GM12874 (cell line): ENCODE measurements around the gene RBM34.

Source experiments
- TF ChIP-seq, protein P1 (sequence below): IDR thresholded peaks from 2 replicates; pipeline ENCODE4 v1.5.1; 2011; ENCODE audit warnings: low read depth, mild to moderate bottlenecking, control low read depth, low read length, moderate library complexity; ENCODE audit not compliant: insufficient read depth

The RBM34 gene

DNA sequence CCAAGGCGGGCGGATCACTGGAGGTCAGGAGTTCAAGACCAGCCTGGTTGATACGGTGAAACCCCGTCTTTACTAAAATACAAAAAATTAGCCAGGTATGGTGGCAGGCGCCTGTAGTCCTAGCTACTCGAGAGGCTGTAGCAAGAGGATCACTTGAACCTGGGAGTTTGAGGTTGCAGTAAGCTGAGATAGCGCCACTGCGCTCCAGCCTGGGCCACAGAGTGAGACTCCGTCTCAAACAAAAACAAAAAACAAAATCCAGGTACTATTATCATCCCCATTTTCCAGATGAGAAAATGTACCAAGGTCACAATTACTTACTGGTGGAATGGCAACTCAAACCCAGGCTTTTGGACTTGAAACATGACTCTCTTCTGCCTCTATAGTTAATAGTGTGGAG is 36.9 kb downstream of the RBM34 start:
- TF ChIP-seq, protein P1, sequence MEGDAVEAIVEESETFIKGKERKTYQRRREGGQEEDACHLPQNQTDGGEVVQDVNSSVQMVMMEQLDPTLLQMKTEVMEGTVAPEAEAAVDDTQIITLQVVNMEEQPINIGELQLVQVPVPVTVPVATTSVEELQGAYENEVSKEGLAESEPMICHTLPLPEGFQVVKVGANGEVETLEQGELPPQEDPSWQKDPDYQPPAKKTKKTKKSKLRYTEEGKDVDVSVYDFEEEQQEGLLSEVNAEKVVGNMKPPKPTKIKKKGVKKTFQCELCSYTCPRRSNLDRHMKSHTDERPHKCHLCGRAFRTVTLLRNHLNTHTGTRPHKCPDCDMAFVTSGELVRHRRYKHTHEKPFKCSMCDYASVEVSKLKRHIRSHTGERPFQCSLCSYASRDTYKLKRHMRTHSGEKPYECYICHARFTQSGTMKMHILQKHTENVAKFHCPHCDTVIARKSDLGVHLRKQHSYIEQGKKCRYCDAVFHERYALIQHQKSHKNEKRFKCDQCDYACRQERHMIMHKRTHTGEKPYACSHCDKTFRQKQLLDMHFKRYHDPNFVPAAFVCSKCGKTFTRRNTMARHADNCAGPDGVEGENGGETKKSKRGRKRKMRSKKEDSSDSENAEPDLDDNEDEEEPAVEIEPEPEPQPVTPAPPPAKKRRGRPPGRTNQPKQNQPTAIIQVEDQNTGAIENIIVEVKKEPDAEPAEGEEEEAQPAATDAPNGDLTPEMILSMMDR: no peak

DNA sequence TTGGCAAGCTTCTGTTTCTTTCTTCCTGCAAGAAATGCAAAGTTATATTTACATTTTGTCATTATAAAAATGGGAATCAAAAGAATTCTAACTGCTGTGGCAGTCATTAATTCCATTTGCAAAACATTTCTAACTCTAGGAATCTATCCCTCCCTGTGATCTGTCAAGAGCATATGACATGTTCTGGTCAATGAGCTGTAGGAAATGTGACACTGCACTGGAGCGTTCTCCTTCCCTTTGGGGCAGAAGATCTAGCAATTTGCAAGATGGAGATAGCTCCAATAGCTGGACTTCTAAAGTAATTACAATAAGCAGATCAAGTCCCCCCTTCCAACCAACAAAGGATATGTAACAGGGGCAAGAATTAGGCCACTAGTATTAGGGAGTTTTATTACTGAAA is 38.7 kb downstream of the RBM34 start:
- TF ChIP-seq, protein P1: no peak

DNA sequence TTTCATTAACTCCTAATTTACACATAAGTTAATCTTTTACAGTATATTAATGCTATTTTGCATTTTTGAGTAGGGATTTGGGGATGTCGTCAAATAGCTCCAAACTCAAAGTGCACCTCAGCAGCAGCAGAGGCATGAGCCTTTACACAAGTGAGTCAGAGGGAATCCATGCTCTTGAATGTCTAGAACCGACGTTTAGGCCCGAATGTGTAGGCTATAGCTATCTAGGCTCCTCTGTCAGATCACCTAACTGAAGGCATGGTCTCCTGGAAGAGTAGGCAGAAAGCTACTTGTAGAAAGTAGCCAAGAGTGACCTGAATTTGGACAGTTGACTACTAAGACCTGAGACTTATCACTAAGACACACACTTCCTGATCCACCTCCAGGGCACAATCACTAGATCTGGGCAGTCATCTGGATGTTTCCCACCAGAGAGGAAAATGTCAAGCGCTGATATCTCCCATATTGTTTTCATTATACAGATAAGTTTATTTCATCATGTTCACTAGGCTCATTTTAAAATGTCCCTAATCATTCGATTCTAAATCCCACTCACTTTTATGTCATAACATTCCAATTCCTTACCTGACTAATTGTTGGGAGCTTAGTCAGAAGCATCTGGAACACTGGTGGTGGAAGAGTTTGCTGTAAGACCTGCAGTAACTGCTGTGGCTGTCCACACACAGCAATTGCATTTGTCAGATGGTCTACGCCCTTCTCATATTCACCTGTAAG is 47.7 kb downstream of the RBM34 start:
- TF ChIP-seq, protein P1: no peak

DNA sequence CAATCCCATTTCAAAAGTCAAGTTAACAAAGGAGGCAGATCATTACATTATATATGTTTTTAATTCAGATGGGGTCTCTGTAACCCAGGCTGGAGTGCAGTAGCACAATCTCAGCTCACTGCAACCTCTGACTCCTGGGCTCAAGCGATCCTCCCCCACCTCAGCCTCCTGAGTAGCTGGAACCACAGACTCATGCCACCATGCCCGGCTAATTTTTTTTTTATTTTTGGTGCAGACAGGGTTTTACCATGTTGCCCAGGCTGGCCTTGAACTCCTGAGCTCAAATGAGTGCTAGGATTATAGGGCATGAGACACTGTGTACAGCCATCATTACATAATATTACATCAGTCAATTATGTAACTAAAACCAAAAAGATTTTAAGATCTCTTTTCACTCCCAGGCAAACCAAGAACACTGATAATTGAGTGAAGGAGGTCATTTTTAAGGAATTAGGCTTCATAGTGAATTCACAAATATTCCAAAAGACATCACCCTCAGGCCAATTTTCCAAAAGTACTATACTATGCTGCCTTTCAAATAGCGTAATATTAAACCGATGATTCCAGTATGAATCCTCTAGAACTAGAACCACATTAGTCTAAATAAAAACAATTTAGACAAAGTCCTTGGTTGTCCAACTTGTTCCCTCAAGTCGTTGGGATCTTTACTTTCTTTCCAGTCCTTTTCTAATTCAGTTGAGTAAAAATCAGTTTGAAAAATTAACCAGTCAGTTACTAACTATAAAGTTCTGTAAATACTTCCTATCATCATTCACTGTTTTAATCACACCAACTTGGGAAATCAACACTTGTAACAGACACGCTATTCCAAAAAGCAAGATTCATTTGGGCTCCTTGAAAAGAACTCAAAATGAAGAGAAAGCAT is 48.5 kb downstream of the RBM34 start:
- TF ChIP-seq, protein P1: no peak

DNA sequence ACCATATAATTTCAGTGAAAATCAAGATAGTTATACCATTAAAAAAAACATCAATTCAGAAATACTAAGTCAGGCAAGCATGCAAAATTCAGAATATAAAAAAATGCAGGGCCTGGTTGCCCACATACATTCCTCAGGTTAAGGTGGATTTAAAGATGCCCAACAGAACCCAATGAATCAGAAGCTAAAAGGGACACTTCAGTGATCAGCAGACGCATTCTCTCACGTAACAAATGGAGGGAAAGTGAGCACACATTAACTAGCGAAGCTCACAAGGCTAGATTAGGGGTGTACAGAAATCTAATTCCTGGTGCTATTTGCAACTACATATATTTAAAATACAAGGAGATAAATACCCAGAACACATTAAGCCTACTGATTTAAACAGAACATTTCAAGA is 49.9 kb downstream of the RBM34 start:
- TF ChIP-seq, protein P1: no peak

DNA sequence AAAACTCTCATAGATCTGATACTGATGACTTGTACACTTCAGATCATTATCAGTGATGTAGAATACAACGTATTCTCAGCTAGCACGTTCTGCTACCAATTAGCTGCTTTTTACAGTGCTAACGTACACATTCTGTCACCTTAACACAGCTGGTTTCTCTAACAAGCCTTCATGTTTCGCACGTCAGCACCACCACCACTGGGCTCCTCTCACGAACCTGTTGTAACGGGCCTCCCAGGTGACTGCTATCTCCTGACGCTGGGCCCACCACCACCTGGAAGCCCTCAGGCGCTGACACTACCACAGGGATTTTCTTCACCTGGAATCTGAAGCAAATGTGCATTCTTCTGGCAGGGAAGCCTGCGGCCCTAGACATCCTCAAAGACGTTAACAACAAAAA is 52.2 kb downstream of the RBM34 start:
- TF ChIP-seq, protein P1: no peak

DNA sequence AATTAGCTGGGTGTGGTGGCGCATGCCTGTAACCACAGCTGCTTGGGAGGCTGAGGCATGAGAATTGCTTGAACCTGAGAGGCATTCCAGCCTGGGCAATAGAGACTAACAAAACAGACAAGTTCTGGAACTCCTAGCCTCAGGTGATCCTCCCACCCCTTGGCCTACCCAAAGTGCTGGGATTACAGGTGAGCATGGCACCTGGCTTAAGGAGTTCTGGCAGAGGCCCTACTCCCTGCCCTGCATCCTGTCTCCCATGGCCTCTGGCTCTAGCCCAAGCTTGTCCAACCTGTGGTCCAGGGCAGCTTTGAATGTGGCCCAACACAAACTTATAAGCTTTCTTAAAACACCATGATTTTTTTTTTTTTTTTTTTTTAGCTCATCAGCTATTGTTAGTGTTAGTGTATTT is 52.9 kb downstream of the RBM34 start:
- TF ChIP-seq, protein P1: no peak
